Choroid plexus epithelial cell (primary cell): Measurements from ENCODE around the gene JPH3.
"Not testable (repeated sequence)": the region's sequence is repeated elsewhere in the genome, so short reads cannot be mapped to it uniquely, and the experiment has no call there.

ENCODE experiments used
- DNase-seq: peaks from one replicate; pipeline ENCODE4 v3.0.0-alpha.2; 2010; ENCODE audit warnings: low read depth
- H3K4me3 ChIP-seq: 2 replicates; pipeline ENCODE4 v1.5.1; 2011; ENCODE audit warnings: low read depth, mild to moderate bottlenecking, control low read depth, low read length, moderate library complexity
- CTCF ChIP-seq: conservative IDR thresholded peaks from 2 replicates; pipeline ENCODE4 v1.5.1; 2011; ENCODE audit warnings: low read depth, mild to moderate bottlenecking, control low read depth, inconsistent platforms, low read length, moderate library complexity

The JPH3 gene

DNA sequence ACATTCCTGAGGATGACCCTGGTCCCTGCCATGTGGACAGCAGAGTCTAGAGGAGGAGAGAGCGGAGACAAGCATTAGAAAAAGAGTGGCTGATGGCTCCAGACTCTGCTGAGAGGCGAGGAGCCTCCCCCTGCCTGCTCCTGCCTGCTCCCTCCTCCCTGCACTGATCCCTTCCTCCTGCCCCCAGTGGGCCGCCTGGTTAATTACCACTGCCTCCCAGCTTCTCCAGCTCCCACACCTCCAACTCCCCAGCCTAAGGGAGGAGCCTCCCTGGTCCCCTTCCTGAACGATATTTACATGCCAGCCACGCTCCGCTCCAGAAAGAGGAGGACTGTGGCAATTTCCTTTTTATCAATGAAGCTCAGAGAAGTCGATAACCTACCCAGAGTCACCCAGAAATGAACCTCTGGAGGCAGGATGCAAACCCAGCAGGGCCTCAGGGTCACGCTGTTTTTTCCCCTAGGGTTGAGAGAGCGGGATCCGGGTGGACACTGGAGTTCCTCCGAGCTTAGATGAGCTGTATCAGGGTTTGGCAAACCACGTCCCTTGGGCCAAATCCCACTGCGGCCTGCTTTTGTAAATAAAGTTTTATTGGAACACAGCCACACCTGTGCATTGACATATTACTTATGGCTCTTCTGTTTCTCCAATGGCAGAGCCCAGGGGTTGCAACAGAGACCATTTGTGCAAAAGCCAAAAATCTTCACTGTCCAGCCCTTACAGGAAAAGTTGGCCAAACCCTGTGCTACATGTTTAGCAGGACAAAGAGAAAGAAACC lies 27.1 kb upstream of the JPH3 start:
- no peak overlapping the region for H3K4me3 ChIP-seq
- peak; percentile 15 for DNase-seq
- TF ChIP-seq CTCF = peak; percentile 26

GRCh38 chr16:87576171-87576570 lies 26.1 kb upstream of the JPH3 start:
- TF ChIP-seq CTCF = no peak
- no peak overlapping the region for H3K4me3 ChIP-seq
- no peak for DNase-seq

- not testable (repeated sequence) for H3K4me3 ChIP-seq
- peak; percentile 33 for DNase-seq
These were observed 24.0 kb upstream of the JPH3 start for GRCh38 chr16:87578142-87578930.

- DNase-seq = no peak
- TF ChIP-seq CTCF = no peak
- no peak overlapping the region for H3K4me3 ChIP-seq
These were observed 22.6 kb upstream of the JPH3 start for GRCh38 chr16:87579691-87580090.

GRCh38 chr16:87580855-87581261 lies 21.4 kb upstream of the JPH3 start:
- DNase-seq = peak; percentile 57

DNA sequence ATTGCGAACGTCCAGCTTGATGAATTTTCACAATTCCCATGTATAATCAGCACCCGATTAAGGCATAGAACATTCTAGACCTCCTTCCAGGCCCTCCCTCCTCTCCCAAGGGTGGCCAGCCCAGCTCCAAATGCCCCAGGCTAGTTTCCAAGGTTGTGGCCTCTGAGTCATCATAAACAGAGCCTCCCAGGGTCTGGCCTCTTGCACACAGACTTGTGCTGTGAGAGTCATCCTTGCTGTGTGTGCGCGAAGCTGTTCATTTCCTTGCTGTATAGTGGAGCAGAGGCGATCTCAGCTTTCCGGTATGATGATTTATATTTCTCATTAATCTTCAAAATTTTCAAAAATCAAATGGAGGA lies 20.5 kb upstream of the JPH3 start:
- TF ChIP-seq CTCF = no peak
- DNase-seq = peak; percentile 99
- H3K4me3 ChIP-seq = no peak overlapping the region

More at GRCh38 chr16:87580855-87581261, 21.4 kb upstream of the JPH3 start:
- no peak for TF ChIP-seq CTCF
- H3K4me3 ChIP-seq = no peak overlapping the region

DNA sequence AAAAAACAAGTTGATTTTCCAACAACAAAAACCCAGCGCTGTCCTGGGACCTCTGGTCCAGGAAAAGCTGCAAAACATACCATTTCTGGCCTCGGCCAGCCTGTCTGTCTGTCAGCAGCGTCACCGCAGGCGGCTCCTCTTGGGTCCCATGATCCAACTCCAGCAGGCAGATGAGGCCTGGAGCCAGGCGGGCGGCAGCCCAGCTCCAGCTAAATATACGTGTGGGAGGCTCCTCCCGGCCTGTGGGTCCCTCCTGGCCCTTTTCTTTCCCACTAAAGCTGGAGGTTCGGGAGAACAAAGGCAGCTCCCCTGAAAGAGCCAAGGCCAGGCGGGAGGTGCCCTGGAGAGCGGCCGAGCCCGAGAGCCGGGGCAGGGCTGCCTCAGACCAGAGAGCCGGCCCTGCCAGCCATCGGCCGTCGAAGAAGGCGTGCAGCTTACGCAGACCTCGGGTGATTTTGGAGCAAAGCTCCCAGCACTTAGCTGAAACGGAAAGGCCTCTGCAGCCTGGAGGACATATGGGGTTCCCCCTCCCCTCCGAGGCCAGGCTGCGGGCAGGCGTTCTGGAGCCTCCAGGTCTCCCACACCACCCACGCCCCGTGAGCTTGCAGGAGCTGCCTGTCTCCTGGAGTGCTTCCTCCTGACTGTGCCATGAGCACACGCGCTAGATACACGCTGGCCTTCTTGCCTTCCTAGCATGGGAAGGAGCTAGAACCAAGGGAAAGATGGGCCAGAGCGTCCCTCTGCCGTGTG lies 19.9 kb upstream of the JPH3 start:
- DNase-seq = peak; percentile 91
- TF ChIP-seq CTCF = no peak
- peak overlapping the region; percentile 12 for H3K4me3 ChIP-seq
